ENCODE data around the gene FTO.

The FTO gene

DNA sequence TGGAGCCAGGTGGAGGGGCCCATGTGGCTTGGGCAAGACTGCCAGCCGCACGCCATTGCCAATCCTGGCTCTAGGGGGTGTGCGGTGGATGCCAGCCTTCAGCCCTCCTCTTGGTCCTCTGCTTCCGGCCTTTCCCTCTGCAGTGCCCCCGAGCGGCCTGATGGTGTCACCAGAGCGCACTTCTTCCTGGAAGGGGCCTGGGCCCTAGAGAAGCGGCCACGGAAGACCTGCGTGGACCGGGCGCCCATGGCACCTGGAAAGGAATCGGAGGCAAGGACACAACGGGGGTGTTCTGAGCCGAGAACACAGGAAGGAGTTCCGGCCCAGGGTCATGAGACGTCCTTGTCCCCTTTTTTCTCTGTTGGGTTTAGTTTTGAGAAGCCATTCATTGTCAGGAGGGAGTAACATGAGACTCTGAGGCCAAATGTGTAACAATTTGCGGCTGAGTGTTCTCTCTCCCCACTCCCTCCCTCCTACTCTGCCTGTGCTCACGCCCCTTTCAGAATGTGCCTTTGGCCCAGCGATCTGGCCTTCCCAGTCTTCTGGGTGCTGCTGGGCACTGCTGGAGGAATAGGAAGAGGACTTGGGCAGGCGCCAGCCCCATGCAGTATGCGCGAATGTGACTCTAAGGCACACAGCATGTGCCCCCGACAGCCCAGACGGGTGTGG is 489.8 kb downstream of the FTO start:
- DNase-seq: no peak

DNA sequence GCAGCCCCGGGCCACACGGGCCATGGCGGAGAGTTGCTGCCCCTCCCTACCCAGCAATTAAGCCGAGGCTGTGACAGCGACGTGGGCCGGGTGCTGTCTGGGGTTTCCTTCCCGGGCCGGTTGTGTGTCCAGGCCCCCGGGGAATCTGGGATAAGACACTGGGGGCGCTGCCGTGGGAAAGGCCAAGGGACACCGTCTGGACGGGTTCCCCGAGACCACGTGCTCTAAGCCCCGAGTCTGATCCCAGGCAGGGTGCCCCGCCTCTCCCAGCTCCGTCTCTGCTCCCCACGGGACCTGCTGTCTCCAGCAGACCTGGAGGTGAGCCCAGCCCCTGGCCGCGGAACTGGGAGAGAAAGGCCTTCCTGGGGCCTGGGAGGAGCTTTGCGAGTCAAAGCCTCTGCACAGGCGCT is 490.4 kb downstream of the FTO start:
- DNase-seq: no peak

GRCh38 chr16:54197758-54198157 is 493.8 kb downstream of the FTO start:
- no peak for DNase-seq

GRCh38 chr16:54199487-54200160 is 495.7 kb downstream of the FTO start:
- DNase-seq: no peak

GRCh38 chr16:54200161-54200534 is 496.2 kb downstream of the FTO start:
- DNase-seq: no peak

GRCh38 chr16:54200720-54201119 is 496.8 kb downstream of the FTO start:
- no peak for DNase-seq

DNA sequence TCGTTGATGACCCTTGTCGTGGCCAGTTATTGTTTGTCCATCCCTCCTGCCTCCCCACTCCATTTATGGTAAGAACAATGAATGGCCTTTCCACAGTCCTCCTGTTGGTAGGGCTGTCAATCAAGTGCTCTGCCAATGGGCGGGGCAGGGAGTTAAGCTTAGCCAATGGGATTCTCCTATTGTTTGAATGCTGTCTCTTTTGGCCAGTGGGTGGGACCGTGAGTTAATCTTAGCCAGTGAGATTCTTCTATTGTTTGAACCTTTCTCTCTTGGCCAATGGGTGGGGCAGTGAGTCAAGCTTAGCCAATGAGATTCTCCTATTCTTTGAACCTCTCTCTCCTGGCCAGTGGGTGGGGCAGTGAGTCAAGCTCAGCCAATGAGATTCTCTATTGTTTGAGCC is 497.2 kb downstream of the FTO start:
- DNase-seq: no peak
